ENCODE measurements around the gene SLC25A26.
"Not testable (repeated sequence)": the region's sequence is repeated elsewhere in the genome, so short reads cannot be mapped to it uniquely, and the experiment has no call there.

SLC25A26 gene

DNA sequence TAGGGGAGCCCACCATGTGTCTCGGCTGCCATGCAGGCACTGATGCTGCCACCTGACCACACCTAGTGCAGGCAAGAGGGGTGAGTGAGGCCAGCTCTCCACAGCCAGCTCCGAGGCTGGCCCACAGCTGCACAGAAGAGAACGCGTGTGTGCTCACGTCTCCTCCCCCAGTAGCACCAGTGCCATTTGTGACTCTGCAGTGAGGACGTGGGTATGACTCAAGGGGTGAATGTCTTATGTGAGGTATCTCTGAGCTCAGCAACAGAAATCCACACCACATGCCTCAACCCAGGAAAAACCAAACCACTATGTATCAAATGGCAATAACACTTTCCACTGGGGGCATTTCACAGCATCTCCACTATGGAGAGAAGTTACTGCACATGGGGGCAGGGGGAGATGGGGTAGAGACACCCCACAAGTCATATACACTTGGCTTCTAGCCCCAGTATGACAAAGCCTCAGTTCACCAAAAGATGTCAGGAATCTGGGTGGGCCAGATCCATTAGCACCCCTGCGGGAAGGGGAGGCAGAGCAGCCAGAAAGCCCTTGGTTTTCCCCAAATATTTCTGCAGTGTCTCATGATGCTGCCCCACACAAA lies 192.4 kb downstream of the SLC25A26 start:
- peak; percentile 92 for DNase-seq

DNA sequence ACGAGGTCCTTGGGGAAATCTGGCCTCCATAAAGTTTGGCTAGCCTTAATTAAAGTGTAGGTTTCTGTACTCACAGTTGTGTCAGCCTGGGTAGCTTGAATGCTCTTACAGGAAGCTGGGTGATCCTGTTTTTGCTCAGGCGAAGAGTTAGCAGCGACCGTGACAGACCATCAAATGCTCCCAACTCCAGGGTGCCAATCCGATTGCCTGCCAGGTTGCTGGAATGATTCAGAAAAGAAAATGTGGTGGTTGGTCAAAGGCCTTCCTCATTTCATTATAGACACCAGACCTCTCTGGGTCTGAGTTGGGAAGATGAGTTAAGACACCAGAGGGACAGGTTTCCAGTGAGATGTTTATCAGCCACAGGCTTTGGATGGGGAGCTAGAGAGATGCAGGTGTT lies 194.0 kb downstream of the SLC25A26 start:
- DNase-seq, result no peak

DNA sequence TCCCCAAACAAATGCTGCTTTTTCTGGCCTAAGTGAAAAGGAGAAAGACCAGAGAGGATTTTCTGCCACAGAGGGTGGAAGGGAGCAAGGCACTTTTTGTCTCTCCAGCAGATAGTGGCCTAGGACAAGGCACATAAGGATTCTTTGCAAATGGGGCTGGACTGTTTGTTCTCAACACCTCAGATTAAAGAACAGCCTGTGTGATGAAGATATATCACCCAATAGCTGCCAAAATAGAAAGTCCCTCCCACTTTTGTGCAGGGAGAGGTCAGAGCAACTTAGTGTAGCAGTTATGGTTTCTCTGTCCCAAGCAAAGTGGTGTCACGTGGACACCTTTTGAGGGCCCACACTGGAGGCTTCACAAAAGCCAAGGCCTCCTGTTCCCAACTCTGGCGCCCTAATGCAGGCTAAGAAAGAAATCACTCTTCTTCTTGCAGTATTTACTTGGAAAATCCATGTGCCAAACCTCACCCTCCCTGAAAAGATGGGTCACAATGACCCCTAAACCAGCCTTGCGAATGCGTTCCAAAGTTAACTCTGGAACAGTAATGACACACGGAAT lies 195.1 kb downstream of the SLC25A26 start:
- no peak for DNase-seq

DNA sequence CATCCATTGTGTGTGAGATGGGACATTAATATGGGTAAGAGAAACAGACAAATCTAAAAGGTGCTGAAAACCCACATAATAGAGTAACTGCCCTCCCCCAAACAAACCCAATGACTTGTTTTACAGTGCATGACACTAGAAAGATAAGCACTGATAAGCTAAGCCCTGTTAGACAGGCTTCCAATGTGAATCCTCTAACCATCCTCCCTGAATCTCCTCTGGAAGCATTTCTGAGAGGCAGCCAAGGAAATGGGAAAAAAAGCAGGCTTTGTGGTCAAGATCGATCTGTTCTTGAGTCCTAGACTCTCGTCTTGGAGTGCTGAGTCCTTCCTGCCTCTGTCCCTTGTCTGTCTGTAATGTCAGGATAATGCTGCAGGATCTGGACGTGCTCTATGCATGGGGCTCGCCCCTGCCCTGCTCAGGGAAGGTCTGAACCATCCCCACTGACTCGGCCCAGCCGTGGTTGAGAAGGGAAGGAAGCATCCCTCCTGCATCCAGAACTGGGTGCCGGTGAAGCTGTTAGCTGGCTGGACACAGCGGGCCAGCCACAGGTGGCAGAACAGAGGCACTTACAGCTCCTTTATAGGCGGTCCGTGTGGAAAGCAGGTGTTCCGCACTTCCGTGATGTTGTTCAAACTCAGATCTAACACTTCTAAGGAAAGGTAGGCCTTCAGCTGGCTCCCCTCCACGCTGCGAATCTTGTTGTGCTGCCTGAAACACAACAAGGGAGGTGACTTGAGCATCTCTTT lies 195.9 kb downstream of the SLC25A26 start:
- DNase-seq, result no peak

DNA sequence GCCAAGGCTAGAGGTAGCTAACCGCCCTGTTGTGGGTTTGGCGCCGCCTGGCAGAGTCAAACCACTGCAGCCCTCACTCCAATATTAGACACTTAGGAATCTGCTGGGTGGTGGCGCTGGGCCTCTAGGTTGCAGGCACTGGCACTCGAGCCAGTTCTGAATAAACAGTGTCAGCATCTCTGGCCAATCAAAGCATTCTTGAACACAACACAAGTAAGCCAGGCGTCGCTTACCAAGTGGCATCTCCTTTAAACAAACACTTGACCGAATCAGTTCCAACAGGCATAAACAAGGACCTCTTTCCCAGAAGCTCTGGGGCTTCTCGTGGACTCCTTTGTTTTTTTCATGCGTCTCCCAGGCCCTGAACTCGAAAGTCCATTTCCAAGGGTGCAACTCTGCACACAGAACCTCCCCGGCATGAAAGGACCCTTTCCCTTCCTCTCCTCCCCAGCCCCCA lies 197.7 kb downstream of the SLC25A26 start:
- DNase-seq, result no peak

DNA sequence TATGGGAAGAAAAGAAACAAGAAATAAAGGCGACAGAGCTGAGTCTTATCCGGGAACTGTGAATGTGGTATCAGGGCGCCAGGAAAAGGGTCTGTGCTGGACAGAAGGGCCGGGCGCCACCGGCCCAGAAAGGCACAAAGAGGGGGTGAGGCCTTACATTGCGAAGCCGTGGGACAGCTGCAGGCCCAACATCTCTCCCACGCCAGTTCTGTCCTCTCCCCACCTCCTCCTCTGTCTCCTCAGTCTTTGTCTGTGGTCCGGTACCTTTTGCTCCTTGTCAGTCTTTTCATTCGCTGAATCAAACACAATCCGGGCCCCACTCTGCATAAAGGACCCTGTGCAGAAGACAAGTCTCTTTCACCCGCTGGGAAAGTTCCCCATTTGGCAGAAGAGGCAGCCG lies 198.2 kb downstream of the SLC25A26 start:
- no peak for DNase-seq

DNA sequence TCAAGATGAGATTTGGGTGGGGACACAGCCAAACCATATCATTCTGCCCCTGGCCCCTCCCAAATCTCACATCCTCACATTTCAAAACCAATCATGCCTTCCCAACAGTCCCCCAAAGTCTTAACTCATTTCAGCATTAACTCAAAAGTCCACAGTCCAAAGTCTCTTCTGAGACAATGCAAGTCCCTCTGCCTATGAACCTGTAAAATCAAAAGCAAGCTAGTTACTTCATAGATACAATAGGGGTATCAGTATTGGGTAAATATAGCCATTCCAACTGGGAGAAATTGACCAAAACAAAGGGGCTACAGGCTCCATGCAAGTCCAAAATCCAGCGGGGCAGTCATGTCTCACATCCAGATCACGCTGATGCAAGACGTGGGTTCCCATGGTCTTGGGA lies 200.3 kb downstream of the SLC25A26 start:
- not testable (repeated sequence) for DNase-seq

DNA sequence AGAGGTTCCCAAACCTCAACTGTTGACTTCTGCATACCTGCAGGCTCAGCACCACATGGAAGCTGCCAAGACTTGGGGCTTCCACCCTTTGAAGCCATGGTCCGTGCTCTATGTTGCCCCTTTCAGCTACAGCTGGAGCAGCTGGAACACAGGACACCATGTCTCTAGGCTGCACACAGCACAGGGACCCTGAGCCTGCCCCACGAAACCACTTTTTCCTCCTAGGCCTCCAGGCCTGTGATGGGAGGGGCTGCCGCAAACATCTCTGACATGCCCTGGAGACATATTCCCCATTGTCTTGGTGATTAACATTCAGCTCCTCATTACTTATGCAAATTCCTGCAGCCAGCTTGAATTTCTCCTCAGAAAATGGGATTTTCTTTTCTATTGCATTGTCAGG lies 201.1 kb downstream of the SLC25A26 start:
- DNase-seq, result not testable (repeated sequence)

DNA sequence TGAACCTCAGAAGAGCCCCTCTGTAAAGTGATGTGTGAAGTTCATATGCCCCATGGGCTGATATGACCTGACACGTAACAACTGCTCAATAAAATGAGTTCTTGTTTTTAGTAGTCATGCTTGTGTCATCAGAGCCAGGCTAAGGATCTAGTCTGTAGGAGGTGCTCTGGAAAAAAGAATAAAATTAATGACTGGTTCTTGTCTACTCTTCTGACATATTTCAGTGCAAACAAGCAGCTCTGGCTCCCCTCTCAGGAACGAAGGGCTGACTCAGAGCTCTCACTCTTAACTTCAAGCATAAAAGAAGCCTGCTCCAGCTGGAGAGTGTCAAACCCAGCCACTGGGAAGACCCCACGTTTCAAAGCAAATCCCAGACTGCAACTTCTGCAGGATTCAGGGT lies 203.0 kb downstream of the SLC25A26 start:
- peak; percentile 91 for DNase-seq

DNA sequence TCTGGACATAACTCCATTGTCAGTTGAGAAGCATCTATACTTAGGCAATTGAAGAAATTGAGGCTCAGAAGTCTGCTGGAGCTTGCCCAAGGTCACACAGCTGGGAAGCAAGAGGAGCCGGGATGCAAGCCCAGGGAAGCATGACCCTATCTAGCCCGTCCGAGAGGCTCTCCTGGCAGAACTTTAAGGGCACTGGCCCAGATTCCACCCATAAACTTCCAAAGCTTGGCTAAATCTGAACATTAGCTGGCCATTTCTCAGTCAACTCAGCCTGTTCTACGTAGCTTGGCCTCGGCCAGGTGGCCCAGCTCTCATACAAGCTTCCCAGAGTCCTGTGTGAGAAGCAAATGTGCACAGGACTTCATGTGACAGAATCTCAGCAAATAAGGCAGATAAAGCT lies 204.2 kb downstream of the SLC25A26 start:
- DNase-seq, result no peak

DNA sequence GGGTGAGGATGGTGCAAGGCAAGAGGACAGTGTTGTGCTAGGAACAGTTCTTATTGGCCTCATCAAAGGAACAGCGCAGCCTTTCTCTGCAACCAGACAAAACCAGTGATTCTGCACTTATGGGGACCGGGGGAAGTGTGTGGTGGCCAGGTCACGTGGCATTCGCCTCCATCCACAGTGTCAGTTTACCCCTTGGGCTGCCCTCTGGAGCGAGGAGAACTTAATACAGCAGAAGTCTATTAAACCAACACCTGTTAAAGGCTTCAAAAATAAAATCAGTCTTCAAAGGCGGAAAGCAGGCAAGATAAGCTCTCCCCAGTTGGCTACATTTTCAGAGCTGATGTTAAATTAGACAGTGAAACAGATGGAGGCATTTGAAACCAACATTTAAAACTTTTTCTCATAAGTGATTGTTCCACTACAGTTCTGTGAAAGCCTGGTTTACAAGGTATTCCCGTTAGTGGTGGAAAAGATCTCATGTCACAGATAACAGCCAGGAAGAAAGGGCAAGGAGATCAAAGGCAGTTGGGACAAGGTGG lies 204.8 kb downstream of the SLC25A26 start:
- no peak for DNase-seq

DNA sequence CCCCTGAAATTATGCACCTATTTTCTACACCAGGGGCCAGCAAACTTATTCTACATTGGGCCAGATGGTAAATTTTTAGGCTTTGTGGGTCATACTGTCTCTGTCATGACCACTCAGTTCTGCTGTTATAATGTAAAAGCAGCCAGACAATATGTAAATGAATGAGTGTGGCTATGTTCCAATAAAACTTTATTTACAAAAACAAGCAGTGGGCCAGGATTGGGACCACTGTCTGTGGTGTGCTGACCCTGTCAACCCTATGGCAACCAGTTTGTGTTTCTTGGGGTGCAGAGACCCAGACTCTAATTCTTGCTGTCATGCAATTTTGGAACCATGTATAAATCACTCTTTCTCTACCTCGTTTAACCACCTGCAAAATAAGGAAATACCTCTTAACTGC lies 205.3 kb downstream of the SLC25A26 start:
- no peak for DNase-seq

DNA sequence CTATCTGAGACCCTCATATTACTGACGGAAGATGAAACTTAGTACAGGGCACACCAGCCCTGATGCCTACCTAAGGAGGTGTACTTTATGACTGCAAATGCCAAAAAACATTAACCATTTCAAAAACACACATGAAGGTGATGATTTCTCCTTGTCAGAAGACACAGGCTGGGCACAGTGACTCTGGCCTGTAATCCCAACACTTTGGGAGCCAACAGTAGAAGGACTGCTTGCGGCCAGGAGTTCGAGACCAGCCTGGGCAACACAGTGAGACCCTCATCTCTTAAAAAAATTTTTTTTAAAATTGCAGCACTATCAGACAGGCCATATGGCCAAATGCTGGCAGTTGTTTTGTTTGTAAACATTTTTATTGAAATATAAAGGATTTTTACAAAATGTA lies 206.6 kb downstream of the SLC25A26 start:
- no peak for DNase-seq

DNA sequence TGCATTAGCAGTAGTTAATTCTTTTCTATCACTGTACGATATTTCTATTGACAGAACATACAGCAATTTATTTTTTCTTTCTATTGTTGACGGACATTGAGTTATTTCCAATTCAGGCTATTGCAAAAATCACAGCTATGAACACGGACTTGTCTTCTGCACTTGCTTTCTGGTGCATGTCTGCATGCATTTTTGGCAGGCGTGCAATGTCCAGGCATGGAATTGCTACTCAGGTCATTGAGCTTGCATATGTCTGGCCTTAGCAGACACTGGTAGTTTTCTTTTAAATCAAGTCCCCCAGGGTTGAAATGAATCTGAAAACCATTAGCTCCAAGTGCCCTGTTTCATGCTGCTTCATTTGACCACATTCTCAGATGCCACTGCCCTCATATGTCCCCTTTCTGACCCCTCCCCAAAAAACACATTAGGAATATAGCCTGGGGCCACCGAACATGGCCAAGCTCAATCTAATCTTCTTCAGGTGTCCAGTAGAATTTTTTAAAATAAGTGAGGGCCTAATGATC lies 207.2 kb downstream of the SLC25A26 start:
- no peak for DNase-seq

All from HCEC 1CT (cell line).